GM19351 (cell line): ENCODE data around the gene MAP4K1.
A peak's percentile ranks its signal among the peaks of the same experiment; 100 is the strongest.
"Not testable (repeated sequence)": the region's sequence is repeated elsewhere in the genome, so short reads cannot be mapped to it uniquely, and the experiment has no call there.

Experiments used
- ATAC-seq: cut with Tn5 transposase; IDR thresholded peaks from one replicate; pipeline ENCODE4 v1.9.1; 2021; ENCODE audit warnings: mild to moderate bottlenecking, moderate library complexity; ENCODE audit not compliant: unreplicated experiment

MAP4K1 gene

DNA sequence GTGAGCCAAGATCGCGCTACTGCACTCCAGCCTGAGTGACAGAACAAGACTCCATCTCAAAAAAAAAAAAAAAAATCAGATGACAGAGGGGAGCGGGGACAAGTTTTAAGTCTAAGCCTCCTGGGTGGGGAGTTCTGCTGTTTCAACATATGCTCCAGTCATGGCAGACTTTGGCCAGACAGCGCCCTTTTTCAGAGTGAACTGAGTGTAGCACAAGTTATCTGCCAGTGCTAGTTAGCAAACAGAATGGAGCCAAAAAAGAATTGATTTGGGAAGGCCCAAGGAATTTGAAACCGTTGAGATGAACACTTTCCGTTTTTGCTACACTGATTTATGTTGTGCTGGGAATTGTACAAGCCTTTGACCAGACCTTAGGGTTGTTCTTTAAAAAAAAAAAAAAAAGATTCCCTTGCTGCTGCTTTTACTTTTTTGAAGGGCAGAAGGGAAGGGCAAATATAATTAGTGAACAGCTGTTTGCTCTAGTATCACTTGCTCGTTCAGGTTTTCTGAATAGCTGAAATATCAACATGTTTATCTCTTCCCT is 35.3 kb upstream of the MAP4K1 start:
- ATAC-seq = no peak

DNA sequence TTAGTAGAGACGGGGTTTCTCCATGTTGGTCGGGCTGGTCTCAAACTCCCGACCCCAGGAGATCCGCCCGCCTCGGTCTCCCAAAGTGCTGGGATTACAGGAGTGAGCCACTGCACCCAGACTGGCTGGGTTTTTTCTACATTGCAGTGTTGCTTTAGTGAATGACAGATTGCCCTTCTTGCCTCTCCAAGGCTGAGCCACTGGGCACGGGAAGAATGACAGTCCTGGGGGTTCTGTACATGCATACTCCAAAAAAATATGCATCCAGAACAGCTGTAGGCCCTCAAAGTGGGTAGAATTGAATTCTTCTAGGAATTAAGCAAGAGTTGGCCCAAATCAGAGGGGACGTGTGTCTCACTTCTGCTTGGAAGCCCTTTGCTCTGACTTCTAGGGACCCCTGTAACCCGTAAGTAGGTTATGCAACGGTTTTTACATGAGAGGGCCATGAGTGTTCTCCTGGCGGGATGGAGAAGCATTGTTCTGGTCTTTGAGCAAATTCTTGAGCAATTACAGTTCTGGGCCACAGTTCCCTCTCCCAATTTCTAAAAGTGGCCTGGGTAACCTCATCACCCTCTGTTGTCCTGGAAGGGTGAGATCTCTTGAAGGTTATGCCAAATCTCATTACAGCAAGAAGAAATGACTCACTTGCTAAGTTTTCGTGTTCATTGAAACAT is 33.3 kb upstream of the MAP4K1 start:
- no peak for ATAC-seq

DNA sequence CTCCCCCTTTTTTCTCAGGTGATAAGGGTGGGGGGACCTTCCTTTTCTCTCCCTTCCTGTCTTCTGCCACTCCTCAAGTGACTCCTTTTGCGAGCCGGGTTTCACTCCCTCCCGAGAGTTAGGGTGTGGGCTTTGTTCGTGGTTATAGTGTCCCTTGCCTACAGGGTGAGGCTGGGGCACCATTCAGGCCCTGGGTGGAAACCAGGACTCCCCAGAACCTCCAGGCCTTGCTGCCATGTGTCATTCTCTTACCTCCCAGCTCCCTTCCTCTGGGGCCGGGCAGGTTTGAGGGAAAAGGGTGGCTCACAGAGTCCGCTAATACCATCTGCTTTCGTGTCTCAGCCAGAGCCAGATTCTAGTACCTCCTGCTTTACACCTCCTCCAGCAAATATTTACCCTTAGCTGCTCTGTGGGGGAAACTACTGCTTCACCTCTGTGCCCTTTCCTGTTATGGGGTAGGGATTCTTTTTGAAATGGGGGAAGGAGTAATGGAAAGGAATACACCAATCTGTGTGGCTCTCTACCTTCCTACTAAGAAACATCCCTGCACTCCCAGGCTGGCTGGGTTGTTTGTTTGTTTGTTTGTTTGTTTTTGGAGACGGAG is 32.5 kb upstream of the MAP4K1 start:
- no peak for ATAC-seq

DNA sequence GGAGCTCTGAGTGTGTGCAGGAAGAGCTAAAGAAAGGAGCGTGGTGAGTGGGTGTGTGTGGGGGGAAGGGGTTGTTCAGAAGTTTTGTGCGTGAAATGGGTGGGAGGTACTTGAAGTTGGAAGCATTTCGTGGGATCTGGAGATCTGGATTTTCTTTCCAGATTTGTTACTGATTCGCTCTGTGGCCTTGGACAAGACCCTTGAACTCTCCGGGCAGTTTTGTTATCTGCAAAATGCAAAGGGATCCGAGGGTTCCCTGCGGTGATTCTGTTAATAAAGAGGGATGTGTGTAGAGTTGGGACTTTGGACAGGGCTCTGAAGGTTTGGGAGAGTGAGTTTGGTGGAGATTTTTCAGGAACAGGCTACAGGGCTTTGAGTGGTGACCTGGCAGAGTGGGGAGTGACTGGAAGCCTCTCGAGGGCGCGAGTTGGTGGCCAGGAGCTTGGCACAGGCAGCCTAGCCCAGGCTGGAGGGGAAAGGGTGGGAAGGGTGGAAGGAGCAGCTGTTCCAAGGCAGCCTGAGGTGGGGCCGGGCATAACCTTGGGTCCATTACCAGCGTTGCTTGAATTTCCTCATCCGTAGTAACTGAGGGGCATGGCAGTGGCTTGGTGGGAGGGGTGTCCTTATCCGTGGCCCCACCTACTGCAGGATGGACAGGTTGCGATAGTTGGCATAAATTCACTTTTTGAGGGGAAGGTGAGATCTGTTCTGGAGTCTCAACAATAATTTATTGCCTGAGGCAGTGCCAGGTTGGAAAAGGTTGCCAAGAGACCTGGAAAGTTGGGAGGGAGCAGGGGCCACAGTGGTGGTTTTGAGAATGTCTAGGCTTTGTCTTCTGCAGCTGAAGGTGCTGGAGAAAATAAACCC is 31.8 kb upstream of the MAP4K1 start:
- no peak for ATAC-seq

DNA sequence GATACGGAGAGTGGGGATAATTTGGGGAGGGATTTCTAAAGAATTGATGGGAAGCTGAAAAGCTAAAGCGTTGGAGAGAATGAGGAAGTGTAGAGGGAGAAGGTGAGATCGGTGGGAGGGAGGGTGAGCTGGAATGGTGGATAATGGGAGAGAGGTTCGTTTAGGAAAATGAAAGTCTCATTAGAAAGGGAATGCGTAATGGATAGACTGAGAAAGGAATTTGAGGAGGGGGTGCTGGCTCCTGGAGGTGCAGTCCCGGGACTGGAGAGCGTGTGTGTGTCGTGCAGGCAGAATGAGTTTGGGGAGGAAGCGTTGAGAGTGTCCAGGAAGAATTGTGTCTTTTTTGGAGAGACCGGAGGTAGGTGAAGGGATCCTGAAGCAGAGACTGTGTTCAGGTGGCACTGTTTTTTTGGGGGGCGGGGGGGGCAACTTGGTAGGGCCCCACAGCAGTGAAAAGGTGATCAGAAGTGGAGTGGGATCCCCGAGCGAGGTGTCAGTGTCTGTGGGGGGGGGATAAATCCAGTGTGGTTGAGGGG is 31.1 kb upstream of the MAP4K1 start:
- ATAC-seq = no peak

DNA sequence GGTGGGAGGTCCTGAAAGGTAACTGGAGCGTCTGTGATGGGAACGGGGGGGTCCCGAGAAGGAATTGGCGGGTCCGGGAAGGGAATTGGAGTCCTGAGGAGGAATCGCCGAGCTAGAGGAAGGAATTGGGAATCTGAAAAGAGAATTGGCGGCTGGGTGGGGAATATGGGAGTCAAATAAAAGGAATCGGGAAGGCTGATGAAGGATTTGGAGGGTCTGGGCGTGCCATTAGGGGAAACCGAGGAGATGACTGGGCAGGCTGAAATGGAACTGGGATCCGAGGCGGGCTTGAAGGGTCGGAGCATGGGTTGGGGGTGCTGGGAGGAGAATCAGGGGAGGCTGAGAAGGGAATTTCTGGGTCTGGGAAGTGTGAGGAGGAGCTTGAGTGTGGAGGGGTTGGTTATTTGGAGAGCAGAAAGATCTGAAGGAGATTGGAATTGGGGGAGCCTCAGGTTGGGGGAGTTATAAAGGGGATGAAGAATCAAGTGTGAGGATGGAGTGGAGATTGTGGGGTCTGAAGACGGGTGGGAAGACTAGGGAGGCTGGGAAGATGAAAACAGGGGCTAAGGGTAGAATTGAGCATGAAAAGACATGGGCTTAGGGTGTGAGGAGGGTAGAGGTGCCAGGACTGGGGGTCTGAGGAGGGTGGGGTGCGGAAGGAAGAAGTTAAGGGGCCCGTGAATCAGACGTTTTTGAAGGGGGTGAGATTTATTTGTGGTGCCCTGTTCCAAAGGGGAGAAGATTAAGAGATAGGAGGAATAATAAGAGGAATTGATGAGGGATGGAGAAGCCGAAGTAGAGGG is 30.4 kb upstream of the MAP4K1 start:
- ATAC-seq = no peak

DNA sequence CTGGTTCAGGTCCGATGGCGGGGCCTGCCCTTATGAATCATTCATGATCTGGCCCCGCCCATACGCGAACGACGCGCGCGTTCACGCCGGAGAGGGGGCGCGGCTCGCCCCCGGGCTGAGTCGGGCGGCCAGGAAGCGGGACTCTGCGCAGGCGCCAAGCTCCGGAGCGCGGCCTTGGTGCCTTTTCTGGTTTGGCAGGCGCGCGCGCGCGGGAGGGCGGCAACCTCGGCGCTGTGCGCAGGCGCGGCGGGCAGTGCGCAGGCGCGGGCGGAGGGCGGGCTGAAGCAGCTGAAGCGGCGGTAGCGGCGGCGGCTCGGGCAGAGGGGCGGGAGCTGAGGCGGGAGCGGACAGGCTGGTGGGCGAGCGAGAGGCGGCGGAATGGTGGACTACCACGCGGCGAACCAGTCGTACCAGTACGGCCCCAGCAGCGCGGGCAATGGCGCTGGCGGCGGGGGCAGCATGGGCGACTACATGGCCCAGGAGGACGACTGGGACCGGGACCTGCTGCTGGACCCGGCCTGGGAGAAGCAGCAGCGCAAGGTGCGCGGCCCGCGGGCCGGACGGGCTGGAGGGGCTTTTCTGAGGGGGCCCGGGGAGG is 29.7 kb upstream of the MAP4K1 start, which contains the start of gene ACTN4:
Gene ACTN4, plus strand, starts transcription at position 282 of the 598 bp plus-strand sequence. Its CDS starts 97 bp downstream, at position 379.
- peak; percentile 74 for ATAC-seq

DNA sequence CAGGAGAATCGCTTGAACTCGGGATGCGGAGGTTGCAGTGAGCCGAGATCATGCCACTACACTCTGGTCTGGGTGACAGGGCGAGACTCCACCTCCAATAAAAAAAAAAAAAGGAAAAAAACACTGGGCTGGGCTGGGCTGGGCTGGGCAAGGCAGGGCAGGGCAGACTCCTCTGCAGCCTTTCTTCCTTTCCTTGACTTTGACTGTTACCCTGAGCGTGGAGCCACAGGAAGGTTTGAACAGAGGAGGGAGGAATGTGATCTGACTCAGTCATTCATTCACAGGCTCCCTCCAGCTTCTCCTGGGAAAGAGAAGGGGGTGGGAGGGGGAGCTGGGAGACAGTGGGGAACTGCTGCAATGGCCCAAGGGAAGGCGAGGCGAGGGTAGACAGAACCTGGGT is 27.0 kb upstream of the MAP4K1 start:
- ATAC-seq = no peak

DNA sequence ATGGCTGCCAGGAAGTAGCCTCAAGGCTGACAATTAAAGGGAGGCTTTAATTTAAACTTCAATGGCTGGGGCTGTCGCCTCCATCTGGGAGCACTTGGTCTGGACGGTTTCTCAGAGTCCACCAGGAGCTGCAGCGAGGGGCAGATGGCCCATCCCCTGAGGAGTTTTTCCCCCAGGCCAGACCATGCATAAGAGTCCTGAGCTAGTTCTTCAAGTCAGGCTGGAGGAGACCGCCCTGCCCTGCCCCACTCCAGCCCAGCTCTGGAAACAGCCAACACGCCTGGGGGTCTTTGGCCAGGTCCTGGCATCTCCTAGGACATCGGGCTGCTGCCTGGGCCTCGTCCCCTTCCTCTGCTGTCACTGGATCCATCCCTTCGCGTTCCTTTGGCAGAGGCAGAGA is 24.4 kb upstream of the MAP4K1 start:
- ATAC-seq = no peak

DNA sequence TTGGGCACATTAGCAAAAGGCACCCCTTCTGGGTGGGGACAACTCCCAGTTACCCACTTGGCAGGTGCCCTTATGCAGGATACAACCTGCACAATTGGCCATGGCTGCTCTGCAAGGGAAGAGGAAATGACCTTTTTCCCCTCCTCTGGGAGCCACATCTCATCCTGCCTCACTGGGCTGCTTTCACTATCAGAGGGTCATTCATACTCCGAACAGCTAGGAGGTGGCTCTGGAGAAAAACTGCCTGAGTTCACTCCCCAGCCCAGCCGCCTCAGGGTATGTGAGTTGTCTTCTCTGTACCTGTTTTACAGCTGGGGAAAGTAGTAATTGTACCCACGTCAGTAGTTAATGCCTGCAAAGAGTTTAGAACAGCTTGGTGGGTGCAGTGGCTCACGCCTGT is 22.6 kb upstream of the MAP4K1 start:
- ATAC-seq = no peak

DNA sequence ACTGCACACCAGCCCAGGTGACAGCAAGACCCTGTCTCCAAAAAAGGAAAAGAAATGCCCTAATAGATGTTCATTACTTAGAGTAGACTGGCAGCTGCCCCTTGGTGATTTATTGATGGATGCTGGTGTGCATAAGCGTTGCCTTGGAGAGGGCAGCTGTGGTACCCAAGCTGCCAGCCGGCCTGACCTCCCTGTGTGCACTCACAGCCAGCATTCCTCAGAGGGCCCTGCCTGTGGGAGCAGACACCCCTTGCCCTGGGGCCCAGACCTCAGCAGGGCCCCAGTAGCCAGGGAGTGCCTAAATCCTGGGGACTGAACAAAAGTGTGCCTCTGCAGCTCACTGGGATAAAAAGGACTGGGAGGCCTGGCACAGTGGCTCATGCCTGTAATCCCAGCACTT is 21.9 kb upstream of the MAP4K1 start:
- ATAC-seq = no peak

DNA sequence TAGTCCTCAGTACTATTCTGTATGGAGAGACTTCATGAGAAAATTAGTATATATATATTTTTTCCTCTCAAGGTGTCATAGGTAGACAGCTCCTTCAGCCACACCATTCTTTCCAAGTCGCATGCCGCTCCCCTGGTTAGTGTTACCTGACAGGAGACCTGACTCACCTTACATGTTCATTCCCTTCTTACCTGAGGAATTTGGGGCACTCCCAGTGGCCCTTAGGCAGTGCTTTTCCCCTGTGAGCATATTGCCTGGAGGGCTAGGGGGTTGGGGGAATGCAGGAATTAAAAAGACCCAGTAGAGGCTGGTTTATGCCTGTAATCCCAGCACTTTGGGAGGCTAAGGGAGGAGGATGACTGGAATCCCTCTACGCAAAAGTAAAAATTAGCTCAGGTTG is 20.7 kb upstream of the MAP4K1 start:
- no peak for ATAC-seq

DNA sequence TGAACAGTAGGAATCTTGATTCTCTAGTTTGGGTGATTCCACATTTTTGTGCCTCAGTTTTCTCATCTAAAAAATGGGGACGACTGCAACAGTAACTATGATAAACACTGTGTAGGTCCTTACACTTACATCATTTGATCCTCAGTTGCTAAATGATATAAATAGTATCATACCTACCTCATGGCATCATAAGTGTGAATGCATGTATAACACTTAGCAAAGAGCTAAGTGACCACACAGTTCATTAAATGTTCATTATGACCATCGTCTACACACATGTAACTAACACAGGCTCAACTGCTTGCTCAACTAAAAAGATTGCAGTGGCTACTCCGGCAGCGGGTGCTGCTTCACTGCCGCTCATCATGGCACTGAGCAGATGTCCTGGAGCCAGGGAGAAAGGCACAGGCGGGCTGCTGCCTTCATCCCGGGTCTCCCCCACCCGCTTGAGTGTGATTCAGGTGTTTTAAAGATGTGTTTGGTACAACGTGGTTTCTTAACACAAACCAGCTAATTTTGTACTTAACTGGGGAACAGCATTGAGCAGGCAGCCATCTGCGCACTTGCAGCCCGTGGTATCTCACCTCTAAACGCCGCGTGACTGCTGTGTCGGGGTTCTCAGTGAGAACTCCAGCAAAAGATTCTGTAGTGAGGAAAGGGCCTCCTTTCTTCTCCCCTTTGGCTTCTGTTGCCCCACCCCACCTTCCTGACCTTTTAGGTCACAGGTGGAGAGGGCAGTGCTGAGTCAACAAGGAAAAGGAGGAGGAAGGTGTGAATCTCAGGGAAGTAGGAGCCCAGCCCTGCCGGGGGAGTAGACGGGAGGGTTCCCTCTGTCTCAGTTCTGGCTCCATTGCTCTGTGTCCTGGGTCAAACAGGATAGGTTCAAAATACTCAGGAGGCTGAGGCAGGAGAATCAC is 18.0 kb upstream of the MAP4K1 start:
- no peak for ATAC-seq

DNA sequence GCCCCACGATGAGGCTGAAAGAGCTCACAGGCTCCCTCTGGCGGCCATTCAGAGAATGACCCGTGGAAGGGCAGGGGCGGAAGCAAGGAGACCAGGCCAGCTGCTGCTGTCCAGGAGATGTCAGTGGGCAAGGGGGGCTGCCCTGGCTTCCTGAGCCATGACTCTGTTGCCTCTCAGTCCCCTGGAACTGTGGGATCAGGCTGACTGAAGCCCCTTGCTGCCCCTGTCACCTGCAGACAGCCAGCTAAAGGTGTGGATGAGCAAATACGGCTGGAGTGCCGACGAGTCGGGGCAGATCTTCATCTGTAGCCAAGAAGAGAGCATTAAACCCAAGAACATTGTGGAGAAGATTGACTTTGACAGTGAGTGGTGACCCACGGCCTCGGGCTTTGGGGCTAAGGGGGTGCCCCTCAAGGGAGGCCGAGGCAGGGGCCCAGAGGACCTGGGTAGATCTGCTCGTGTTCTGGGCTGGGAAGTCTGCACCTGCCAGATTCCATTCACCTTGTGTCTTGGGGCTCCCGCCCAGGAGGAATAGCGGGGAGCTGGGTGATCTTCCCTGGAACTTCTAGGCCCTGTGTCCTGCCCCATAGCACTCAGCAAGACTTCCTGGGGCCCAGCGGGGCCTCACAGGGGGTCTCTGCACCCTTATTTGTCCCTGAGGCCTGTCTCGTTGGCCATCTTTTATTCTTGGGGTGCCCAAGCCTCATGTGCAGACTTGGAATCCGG is 17.2 kb upstream of the MAP4K1 start:
- ATAC-seq = no peak

DNA sequence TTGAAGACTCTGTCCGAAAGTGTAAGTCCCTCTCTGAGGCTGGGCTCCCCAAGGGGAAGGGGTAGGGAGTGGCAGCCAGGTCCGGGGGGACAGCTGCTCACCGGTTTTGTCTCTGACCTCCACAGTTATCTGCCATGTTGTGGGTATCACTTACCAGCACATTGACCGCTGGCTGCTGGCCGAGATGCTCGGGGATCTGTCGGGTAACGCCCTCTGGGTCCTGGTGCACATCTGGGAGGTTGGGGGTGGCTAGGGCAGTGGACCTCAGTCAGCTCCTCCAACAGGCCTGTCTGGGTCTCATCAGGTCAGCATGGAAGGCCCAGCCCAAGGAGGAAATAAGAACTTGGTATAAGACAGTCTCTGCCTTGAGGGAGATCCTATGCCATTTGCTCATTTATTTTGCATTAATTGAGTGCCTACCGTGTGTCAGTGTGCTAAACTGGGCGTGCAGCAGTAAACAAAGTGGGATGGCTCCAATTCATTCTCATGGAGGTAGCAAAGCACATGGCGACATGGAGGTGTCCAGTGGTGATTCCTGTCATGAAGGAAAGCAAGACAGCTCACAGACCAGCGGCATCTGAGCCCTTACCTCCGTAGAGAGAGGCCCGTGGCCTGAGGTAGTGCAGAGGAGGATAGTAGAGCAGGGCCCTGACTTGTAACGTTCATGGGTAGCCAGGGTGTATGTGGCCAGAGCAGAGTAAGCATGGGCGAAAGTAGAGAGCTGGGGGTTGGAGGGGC is 14.9 kb upstream of the MAP4K1 start:
- ATAC-seq = no peak

DNA sequence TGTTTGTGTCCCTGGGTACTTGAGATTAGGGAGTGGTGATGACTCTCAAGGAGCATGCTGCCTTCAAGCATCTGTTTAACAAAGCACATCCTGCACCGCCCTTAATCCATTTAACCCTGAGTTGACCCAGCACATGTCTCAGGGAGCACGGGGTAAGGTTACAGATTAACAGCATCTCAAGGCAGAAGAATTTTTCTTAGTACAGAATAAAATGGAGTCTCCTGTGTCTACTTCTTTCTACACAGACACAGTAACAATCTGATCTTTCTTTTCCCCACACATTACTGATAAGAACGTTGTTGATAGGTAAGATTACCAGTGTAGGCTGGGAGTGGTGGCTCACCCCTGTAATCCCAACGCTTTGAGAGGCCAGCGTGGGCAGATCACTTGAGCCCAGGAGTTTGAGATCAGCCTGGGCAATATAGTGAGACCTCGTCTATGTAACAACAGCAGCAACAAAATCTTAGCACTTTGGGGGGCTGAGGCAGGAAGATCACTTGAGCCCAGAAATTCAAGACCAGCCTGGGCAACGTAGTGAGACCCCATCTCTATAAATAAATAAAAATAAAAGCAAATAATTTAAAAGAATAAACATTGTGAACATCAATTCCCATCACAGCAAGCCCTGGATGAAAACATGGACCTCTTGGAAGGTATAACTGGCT is 14.2 kb upstream of the MAP4K1 start:
- ATAC-seq = not testable (repeated sequence)

DNA sequence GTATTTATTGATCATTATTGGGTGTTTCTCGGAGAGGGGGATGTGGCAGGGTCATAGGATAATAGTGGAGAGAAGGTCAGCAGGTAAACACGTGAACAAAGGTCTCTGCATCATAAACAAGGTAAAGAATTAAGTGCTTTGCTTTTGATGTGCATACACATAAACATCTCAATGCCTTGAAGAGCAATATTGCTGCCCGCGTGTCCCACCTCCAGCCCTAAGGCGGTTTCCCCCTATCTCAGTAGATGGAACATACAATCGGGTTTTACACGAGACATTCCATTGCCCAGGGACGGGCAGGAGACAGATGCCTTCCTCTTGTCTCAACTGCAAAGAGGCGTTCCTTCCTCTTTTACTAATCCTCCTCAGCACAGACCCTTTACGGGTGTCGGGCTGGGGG is 13.5 kb upstream of the MAP4K1 start:
- ATAC-seq = not testable (repeated sequence)
